ENCODE data around the gene RPL22. TPM values are rescaled to one million over a fixed set of nuclear protein-coding genes. Genes with fewer than 3 reads are reported as not detected.

The RPL22 gene
- total RNA-seq, 4 donors from 2014 or later: 149 to 243 (median 178) TPM

- no peak for TF ChIP-seq CTCF (IDR thresholded peaks at IDR 0.05; ENCODE audit: low read depth)
Observed at GRCh38 chr1:6244401-6245049, 45.1 kb upstream of the RPL22 start.

- TF ChIP-seq CTCF (IDR thresholded peaks at IDR 0.05; ENCODE audit: low read depth): no peak
Observed at GRCh38 chr1:6243993-6244392, 44.6 kb upstream of the RPL22 start, which contains the start of gene HES3. Gene HES3, plus strand, starts transcription at chr1:6244179. Its CDS starts 187 bp downstream, at chr1:6244366.

- TF ChIP-seq CTCF (IDR thresholded peaks at IDR 0.05; ENCODE audit: low read depth): no peak
Observed at GRCh38 chr1:6243053-6243834, 43.8 kb upstream of the RPL22 start.

- no peak for TF ChIP-seq CTCF (IDR thresholded peaks at IDR 0.05; ENCODE audit: low read depth)
Observed at GRCh38 chr1:6241887-6242740, 42.7 kb upstream of the RPL22 start.

- no peak for TF ChIP-seq CTCF (IDR thresholded peaks at IDR 0.05; ENCODE audit: low read depth)
Observed at GRCh38 chr1:6241107-6241886, 41.9 kb upstream of the RPL22 start.

- TF ChIP-seq CTCF (IDR thresholded peaks at IDR 0.05; ENCODE audit: low read depth): no peak
Observed at GRCh38 chr1:6239950-6240768, 40.8 kb upstream of the RPL22 start.

Data from subcutaneous adipose tissue (tissue), 4 donors.